GM18526 (cell line): ENCODE data around the gene TMC5.

Experiments
- POLR2A ChIP-seq: IDR thresholded peaks from 3 replicates; pipeline ENCODE4 v1.6.1; 2011; ENCODE audit not compliant: insufficient read length; ENCODE audit errors: extremely low read depth

TMC5 gene, protein sequence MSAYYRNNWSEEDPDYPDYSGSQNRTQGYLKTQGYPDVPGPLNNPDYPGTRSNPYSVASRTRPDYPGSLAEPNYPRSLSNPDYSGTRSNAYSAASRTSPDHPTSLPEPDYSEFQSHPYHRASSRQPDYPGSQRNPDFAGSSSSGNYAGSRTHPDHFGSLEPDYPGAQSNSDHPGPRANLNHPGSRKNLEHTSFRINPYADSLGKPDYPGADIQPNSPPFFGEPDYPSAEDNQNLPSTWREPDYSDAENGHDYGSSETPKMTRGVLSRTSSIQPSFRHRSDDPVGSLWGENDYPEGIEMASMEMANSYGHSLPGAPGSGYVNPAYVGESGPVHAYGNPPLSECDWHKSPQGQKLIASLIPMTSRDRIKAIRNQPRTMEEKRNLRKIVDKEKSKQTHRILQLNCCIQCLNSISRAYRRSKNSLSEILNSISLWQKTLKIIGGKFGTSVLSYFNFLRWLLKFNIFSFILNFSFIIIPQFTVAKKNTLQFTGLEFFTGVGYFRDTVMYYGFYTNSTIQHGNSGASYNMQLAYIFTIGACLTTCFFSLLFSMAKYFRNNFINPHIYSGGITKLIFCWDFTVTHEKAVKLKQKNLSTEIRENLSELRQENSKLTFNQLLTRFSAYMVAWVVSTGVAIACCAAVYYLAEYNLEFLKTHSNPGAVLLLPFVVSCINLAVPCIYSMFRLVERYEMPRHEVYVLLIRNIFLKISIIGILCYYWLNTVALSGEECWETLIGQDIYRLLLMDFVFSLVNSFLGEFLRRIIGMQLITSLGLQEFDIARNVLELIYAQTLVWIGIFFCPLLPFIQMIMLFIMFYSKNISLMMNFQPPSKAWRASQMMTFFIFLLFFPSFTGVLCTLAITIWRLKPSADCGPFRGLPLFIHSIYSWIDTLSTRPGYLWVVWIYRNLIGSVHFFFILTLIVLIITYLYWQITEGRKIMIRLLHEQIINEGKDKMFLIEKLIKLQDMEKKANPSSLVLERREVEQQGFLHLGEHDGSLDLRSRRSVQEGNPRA

DNA sequence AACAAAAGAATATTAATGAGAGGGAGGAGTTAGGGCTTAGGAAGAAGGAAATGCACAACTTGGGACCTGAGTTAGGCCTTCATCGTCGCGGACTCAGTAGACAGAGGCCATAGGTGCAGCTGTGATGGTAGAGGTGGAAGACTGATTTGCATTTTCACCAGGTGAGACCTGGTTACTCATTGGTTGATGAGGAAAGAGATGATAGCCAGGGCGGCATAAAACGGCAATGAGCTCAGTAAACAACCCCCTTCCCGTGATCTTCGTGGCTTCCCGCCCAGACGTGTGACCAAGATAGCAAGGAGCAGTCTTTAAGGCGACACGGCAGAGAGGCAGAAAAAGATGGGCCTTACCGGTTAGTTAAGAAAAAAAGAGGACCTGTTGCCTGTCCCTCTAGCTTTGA lies at the start of gene TMC5:
Gene TMC5 (plus strand): TSS at position 244 of the 400 bp plus-strand sequence. CDS start 22,156 bp downstream, outside the sequence.
- no peak for TF ChIP-seq POLR2A

DNA sequence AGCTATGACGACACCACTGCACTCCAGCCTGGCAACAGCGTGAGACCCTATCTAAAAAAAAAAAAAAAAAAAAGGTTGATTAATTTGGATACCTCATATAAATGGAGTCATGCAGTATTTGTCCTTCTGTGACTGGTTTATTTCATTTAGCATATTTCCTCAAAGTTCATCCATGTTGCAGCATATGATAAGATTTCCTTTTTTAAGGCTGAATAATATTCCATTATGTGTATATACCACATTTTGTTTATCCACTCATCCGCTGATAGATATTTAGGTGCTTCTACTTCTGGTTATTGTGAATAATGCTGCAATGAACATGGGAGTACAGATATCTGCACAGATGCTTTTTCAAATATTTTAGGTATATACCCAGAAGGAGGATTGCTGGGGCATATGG lies 43.3 kb upstream of the TMC5 start:
- no peak for TF ChIP-seq POLR2A

DNA sequence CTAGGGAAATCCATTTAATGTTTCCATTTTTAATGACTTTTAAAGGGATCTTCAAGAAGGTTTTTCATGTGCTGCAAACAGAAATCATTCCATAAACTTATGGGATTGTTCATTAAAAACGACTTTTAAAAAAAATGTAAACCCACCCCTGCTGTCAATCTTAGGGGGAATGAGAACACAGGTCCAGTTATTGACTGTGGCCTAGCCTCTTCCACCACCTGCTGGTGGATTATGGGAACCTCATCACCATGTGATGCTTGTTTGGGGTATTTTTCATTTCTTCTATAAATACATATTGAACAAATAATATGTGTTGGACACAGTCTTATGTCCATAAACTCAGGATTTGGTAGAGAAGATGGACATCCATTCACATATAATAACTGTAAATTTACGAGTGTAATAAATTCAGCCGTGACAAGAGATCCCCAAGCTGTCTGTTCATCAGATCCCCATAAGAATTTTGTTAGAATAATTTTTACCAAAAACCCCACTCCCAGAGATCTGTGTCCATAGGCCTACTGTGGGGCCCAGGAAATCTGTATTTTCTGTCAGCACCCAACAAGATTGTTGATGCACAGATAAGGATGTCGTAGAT lies 42.0 kb upstream of the TMC5 start:
- no peak for TF ChIP-seq POLR2A

DNA sequence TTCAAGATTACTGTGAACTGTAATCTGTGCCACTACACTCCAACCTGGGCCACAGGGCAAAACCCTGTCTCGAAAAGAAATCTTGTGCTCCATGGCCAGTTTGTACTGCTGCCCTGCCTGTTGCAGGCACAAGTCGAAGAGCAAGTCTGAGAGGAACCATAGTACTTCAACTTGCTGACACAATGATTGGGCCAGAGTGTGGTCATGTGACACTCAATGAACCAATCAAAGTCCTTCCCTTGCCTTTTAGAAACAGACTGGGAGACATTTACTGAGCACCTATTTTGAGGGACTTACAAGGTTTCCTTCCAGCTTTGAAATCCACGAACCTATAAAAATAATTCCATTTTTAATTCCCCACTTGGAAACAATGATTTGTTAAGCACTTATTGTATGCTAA lies 39.8 kb upstream of the TMC5 start:
- no peak for TF ChIP-seq POLR2A

DNA sequence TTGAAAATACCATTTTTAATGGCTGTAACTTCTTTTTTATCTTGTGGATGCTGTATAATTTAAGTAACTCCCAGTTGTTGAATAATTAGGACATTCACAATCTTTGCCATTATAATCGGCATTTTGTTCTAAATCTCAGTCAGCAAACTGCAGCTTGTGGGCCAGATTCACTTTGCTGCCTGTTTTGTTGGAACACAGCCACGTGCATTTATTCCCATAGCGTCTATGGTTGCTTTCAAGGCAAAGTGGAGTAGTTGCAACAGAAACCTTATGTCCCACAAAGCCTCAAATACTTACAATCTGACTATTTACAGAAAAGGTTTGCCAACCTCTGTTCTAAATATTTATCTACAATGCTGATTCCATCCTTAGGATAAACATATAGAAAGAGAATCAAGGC lies 39.2 kb upstream of the TMC5 start:
- no peak for TF ChIP-seq POLR2A

DNA sequence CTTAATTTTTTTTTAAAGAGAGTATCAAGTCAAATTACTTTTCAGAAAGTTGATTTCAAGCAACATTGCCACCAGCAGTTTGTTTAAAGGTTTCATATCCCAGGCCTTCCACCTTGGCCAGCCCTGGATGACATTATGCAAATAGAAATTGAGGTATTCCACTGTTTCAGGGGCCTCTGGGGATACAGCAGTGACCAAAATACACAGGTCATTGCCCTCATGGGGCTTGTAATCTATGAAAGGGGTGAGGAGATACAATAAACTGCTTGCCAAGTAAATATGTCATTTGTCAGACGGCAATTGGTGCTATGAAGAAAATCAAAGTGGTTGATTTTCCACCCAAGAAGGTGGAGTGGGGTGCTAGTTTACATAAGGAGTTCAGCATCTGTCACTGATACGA lies 37.8 kb upstream of the TMC5 start:
- TF ChIP-seq POLR2A = no peak

DNA sequence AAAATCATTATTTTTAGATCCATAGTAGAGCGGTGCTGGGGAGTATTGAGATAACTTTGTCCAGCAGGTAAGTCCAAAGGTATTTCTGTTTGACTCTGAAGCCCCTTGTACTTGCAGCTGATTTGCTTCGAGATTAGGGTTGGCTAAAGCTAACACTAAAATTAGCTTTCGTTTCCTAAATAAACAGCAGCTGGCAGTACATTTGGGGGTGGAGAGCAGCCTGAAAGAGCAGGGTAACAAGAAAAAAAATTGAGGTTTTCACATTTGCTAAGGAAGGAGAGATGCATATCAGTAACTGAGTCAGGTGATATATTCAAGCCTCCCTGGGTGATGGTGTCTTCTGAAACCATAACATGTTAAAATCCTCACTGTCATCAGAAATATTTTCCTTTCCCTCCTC lies 37.4 kb upstream of the TMC5 start:
- no peak for TF ChIP-seq POLR2A

DNA sequence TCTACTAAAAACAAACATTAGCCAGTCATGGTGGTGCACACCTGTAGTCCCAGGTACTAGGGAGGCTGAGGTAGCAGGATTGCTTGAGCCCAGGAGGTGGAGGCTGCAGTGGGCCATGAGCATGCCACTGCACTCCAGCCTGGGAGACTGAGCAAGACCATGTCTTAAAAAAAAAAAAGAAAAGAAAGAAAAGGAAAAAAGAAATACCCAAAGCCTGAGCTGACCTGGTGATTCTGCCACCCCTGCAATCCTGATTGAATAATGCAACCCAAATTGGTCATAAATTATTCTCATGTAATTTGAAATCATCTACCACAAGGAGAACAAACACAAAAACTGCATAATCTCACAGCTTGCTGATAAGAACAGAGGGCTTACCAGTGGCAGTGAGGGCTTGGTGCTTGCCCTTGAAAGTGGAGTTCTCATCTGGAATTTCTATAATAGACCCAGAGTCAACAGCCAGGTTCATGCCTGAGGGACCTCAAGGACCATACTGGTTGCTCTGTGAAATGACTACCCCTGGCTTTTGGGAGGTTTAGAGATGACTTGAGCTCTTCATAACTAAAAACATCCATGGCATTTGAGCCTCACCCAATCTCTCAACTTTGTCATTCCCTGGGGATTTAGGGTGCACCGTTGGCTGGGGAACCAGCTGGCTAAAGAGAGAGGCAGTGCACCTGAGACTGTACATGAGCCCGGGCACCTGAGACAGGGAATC lies 35.4 kb upstream of the TMC5 start:
- TF ChIP-seq POLR2A = no peak

DNA sequence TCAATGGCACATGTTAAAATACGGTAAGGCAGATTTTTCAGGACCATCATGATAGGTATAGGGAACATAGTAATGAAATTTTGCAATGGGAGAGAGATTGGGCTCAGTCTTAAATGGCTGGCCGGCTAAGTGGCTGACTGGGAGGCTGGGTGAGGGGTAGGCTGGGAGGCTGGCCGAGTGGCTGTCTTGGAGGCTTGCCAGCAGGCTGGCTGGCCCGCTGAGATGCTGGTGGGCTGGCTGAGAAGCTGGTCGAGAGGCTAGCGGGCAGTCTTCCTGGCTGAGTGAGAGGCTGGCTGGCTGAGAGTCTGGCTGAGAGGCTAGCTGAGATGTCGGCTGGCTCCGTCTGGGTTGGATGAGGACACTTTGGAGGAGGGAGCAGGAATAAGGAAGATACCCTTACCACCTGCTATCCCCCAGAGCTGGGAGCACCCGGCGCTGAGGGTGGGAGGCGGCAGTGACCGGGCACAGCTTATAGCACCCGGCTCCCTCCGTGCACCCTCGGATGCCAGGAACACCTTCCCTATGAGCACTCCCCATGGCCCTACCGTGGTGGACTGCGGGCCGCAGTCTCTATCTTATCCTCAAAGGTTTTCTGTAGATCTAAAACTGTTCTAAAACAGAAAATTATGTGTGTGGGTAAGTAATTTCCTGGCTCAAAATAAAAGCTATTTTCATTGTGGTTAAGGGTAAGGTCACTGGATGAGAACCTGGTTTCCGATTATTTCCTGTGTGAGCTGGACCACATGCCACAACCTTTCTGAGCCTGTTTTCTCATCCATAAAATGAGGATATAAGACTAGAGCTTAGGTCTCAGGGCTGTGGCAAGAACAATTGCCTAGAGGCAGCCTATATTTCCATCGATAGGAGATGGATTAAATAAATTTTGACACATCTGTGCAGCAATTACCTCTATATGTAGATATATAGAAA lies 34.5 kb upstream of the TMC5 start:
- no peak for TF ChIP-seq POLR2A

DNA sequence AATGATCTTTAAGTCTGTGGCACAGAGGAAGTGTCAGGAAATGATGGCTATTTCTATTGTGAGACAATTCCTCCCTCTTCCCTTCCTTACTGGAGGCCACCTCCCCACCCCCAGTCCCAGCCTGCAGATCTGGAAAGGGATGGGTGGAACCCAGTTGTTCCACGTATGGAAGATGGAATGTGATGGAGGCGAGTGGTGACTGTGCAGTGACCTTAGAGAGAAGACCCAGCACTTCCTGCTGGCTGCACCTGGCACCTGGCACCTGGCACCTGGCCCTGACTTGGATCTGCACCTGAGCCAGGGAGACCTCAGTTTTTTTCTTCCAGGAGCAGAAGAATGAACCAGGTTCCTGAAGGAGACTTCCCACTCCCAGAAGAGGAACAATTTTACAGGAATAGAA lies 33.0 kb upstream of the TMC5 start:
- no peak for TF ChIP-seq POLR2A

DNA sequence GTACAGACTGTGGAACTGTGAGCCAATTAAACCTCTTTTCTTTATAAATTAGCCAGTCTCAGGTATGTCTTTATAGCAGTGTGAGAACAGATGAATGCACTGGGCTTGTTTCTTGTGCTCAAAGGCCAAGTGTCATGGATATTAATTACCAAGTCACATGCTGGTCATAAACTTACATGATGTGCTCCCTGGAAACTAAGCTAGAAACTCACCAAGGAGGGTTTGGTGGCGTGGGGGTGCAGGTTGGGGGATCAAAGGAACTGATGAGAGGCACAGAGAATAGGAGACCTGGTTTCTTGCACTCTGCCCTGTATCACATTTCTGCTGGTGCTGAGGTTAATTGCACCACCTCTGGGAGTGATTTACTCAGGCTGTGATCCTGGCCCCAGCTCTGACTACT lies 31.2 kb upstream of the TMC5 start:
- TF ChIP-seq POLR2A = no peak

DNA sequence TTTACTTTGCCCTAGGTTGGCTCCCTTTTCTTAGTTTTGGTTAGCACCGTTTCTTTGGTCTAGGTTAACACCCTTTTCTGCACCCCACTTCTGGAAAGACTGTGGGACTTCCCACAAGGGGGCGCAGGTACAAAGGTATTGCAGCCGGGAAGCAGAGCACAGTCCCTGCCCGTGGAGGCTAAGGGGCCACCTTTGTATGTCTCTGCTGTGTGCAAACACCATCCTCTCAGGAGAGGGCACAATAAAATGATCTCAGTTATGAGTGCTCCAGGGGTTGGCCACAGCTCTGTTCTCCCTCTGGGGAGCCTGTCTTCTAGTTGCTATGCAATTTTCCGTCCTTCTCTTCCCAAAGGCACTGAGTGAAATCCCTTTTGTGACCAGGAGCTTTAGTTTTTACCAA lies 28.4 kb upstream of the TMC5 start:
- TF ChIP-seq POLR2A = no peak

DNA sequence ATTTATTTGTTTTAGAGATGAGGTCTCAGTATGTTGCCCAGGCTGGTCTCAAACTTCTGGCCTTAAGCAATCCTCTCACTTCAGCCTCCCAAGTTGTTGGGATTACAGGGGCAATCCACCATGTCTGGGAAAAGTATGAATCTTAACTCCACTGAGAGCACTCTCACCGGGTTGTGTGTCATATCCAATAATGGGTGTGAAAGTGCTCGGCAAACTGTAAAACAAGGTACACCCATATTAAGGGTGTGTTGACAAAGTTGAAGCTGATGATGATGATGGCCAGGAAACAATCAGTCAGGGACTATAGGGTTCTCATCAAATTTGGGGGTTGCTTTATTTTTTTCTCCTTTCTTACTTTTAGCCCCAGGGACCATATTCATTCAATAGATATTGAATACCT lies 25.3 kb upstream of the TMC5 start:
- TF ChIP-seq POLR2A = no peak

DNA sequence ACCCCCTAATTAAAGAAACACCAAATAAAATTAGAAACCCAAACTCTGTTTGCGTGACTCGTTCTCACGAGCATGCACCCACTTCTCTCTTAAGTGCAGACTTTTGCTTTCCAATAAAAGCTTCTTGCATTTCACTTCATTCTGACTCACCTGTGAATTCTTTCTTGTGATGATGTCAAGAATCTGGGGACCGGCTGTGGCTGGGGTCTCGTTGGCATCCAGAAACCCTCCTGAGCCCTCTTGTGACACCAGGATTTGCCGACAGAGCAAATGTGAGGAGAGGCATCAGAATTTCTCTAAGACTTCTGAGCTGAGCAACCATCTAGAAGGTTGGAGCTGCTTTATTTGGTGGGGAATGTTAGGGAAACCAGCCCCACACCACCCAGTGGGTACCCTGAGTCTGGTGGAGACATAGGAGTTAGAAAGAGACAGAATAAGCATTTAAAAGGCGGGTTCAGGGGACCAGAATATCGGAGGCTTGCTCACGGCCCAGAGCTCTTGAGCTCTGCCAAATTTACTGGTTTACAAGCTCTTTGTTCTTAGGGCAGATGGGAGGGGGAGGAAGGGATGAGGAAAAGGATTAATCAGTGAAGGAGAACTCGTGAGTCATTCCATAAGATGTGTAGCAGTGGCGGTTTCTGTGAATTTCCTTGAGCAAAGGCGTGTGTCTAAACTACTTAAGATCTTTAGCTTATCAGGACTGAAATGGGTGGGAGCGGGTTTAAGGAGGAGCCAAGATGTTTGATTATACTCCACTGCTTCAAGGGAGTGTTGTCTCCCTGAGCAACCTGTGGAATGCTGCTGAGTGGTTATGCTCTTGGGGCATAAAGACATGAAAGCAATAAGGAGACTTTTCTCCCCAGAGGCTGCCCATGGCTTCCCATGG lies 24.2 kb upstream of the TMC5 start:
- no peak for TF ChIP-seq POLR2A
